Activated CD8-positive, alpha-beta memory T cell treated with anti-CD3 and anti-CD28 coated beads for 24 hours (primary cell): ENCODE measurements around the gene RACGAP1.
A peak's percentile ranks its signal among the peaks of the same experiment; 100 is the strongest.

Source experiments
- DNase-seq: peaks from one replicate; pipeline ENCODE4 v3.0.0-alpha.2; 2020

Gene RACGAP1

DNA sequence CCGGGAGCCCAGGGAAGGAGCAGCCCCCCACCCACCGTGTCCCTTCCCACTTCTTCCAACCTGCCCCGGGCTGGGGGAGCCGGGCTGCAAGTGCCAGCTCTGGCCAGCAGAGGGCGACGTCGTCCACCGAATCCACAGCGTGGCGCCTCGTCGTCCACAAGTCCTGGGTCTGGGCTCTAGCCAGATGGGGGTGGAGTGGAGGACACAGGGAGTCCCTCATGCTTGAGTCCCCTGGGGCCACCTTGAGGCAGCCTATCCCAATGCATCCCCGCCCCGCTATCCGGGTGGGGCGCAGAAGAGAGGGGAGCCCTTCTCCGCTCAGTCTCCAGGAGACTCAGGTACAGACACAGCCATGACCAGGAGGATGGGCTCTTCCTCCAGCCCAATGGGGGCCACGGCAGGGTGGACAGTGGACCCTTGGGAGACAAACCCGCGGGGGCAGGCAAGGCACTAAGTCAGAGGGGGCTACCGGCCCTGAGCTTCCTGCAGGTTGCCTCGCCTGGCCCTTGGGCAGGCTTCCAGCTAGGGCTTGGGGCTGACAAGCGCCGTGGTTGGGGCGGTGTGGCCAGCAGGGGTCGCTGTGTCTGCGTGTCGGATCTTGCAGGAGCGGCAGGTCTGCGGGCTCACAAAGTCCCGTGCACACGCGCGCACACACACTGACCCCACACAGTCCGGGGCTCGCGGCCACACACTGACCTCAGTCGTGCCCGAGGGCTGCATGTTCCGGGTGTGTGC lies 58.1 kb downstream of the RACGAP1 start:
- DNase-seq: peak; percentile 99

DNA sequence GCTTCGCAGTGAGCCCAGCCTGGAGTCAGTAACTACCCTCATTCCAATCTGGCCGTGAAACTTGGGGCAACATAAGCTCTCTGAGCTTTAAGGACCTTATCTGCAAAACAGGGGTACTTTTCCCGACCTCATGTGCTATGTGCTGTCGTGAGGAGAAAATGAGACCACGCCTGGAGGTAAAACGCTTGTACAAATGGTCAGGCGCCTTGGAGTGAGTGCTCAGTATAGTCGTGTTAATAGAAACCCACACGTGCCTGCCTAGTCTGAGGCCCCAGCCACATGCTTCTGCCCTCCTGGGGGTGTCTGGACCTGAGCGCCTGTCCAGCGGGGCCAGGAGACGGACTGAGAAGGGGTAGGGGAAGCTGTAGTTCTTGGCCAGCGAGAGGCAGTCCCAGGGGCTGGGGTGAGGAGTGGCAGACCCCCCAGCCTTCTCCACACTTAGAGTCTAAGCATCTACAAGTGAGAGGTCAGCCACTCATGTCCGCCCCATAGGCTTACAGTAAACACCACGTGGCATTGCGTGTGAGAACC lies 58.7 kb downstream of the RACGAP1 start:
- no peak for DNase-seq

DNA sequence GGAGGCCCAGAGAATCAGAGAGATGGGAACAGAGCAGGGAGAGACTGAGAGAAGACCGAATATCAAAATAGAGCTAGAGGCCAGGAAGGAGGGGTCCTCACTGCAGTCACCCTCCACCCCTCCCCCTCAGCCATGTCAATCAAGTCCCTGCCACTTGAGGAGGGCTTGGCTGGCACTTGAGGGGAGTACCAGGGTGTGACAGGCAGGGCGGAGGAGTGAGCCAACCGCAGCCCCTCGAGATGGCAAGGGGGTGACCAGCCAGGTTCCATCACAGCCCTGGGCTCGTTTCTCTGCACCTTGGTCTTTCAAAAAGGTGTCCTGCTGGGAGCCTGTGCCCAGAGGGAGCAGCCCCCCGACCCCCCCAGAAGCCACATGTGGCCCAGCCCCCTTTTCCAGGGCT lies 59.5 kb downstream of the RACGAP1 start:
- no peak for DNase-seq

DNA sequence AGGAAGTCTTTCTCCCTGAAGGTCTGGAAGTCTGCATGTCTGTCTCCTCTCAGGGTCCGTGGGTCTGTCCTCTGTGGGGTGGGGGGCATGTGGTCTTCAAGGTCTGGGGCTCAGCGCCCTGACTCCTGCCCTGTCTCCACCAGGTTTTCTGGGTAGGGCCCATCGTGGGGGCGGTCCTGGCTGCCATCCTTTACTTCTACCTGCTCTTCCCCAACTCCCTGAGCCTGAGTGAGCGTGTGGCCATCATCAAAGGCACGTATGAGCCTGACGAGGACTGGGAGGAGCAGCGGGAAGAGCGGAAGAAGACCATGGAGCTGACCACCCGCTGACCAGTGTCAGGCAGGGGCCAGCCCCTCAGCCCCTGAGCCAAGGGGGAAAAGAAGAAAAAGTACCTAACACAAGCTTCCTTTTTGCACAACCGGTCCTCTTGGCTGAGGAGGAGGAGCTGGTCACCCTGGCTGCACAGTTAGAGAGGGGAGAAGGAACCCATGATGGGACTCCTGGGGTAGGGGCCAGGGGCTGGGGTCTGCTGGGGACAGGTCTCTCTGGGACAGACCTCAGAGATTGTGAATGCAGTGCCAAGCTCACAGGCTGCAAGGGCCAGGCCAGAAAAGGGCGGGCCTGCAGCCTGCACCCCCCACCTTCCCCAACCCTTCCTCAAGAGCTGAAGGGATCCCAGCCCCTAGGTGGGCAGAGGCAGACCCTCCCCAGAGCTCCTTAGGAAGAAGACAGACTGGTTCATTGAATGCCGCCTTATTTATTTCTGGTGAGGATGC lies 60.3 kb downstream of the RACGAP1 start:
- no peak for DNase-seq

DNA sequence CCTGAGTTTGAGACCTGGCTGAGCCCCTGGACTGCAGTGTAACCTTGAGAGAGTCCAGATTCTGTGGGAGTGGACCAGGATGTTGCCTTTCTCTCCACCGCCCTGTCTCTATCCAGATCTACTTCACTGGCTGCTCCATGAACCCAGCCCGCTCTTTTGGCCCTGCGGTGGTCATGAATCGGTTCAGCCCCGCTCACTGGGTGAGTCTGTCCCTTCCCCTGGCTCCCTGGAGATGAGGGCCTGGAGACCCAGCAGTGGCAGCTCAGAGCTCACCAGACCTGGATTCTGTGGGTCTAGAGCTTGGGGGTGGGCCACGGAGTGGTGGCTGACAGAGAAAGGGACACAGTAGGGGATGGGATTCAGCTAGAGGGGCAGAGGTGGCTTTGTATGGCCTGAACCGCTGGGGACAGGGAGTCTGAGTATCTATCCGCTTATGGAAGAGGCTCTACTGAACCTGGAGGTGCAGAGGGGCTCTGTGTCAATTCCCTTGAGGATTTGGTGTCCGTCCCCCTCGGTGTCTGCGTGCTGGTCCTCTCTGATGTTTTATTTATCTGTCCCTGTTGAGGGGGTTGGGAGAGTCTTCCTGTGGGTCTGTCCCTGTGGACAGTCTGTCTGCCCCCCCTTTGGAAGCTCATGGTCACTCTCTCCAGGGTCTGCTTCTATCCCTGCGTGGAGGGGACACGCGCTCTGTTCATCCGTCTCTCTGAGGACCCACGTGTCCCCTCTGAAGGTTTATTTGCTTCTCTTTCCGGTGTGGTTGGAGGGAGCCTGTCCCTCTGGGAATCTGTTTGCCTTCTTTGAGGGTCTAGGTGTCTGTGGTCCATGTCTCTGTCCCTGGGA lies 61.1 kb downstream of the RACGAP1 start:
- no peak for DNase-seq

DNA sequence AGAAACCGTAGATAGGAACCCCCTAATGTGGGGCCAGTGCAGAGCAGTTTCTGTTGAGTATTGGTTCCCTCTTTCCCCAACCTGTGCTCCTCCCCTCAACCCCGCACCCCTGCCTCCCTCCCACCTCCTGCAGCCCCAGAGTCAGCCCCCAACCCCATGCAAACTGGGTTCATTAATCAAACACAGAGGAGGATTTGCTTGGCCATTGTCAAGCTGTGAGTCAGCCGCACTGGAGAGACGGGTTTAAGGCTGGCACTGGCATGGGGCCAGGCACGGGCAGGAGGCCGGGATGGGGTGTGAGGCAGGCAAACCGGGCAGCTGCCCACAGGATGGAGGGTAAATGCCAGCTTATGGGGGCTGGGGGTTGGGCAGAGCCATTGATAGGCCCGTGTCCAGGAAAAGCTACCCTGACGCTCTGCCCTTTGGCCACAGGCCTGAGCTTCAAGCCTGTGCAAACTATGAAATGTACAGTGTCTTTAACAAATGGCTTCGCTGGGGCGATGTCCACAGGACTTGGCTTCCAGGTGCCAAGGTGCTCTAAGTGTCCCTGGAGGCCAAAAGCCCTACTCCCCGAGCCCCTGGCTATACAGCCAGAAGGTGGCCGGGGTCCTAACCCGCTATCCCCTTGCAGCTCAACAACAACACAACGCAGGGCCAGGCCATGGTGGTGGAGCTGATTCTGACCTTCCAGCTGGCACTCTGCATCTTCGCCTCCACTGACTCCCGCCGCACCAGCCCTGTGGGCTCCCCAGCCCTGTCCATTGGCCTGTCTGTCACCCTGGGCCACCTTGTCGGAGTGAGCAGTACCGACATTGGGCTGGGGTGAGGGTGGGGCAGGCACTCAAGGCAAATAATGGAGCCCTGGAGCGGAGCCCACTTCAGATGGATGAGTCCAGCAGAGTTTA lies 62.2 kb downstream of the RACGAP1 start:
- DNase-seq: no peak

DNA sequence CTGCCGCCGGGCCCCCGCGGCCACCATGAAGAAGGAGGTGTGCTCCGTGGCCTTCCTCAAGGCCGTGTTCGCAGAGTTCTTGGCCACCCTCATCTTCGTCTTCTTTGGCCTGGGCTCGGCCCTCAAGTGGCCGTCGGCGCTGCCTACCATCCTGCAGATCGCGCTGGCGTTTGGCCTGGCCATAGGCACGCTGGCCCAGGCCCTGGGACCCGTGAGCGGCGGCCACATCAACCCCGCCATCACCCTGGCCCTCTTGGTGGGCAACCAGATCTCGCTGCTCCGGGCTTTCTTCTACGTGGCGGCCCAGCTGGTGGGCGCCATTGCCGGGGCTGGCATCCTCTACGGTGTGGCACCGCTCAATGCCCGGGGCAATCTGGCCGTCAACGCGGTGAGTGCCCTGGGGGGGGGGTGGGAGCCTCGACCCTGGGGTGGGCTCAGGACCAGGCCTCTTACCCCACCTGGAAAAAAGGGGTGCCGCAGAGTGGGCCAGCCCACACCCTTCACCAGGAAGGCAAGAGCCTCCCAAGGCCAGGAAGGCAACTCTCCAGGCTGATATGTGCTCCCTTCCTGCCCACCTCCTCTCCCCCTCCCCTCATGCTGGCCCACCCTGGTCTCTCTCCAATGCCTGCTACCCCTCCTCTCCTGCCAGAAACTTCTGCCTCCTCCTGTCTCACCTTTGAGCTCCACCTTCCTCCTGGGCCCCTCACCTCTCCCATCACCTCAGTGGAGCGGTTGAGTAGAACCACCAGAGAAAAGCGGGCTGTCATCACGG lies 63.1 kb downstream of the RACGAP1 start:
- DNase-seq: no peak

DNA sequence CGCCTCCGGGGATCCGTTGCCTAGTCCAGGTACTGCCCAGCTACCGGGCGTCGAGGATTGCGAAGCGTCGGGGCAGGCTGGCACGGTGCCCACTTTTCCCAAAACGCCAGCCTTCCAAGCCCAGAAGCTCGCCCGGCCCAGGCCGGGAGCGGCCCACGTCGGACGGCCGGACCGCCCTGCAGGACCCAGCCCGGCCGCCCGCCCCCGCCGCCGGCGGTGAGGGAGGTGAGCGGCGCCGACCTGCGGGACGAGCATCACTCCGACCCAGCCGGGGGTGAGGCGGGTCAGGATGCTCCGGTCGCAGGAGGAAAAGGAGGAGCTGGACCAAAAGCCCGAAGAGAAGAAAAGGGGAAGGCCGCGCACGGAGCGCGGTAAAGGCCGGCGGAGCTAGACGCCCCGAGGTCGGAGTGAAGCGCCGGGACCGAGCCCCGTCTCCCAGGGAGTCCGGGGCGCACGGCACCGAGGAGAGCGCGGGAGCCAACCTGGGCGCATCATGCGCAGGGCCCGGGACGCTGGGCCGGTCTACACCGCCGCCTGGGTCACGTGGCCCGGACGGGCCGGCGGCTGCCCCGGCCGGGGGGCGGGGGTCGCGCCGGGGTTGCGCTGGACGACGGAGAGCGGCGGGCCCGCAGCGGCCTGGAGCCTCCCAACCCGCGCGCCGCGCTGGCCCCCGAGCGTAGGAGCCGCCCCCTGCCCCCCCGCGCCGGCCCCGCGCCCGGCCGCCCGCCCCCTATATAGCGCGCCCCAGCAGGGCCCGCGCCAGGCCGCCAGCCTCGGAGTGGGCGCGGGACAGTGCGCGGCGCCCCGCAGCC lies 64.0 kb downstream of the RACGAP1 start, which contains the start of gene AQP5:
AQP5 (plus strand) TSS at position 762 of the 812 bp plus-strand sequence. CDS start 146 bp downstream, outside the sequence.
- no peak for DNase-seq

DNA sequence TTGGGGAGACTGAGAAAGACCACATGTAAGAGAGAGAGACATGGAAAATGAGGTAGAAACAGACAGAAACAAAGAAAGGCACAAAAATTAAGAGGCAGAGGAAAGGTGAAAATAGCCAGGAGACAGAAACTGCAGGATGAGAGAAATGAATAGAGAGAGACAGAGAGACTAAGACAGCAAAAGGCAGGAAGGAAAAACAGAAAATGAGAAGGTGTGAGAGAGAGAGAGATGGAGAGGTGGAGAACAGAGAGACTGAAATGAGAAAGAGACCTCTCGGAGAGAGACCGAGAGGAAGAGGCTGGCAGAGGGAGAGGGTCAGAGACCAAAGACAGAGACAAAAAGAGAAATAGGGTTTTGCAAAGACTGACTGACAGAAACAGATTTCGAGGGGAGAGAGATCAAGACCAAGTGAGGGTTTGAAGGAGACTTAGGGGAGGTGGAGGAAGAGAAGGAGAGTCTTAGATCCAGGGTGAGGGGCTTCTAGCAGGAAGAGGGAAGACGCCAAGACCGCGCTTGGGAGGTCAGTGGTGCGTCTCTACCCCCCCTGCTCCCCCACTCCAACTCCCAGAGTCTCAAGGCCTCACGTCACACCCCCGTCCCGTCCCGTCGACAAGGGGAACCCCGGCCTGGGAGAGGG lies 64.7 kb downstream of the RACGAP1 start:
- no peak for DNase-seq

DNA sequence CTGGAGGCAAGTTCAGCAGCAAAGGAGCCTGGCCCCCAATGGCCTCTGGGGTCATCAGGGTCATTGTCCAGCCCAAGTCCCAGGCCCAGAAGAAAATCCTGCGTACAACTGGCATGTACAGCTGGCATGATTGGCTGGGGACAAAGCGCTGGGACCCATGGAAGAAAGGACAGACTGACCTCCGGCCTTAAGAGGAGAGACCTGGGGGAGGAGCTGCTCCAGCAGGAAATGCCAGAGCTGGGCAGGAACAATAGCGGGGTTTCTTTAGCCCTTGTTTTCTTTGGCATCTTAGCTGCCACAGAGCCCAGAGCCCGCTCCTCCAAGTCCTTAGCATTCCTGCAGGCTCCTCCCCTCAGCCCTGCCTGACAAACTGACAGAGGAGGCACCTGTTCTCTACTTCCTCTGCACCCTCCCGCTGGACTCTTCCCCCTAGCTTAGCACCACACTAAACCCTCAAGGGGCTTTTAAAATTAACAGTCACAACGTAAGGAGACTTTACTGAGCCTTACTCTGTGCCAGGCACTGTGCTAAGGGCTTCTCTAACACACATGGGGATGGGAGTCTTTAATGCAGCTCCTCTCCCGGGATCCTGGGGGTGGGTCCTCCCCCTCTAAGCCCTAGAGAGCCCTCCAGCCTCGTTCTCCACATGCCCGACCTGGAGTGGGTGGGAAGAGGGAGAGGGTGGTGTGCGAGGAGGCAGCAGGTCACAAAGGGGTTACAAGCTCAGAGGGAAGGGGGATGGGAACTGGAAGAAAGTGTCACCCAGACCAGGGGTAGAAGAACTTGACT lies 65.4 kb downstream of the RACGAP1 start:
- DNase-seq: no peak

DNA sequence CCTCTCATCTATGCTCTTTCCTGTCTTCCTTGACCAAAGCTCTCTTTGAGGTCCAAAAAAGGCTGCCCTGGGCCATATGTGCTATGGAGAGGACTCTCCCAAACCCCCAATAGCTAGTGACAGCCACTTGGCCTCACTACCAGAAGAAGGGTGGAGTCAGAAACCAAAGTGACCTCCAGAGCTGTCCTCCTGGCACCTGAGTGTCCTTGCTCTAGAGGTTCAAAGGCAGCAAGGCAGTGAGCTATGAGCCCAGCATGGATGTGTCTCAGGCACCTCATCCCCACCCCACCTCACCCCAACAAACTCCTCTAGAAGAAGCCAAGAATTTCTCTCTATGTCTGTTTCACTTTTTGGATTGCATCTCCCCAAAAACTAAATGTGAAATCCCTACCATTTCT lies 67.7 kb downstream of the RACGAP1 start:
- DNase-seq: no peak

DNA sequence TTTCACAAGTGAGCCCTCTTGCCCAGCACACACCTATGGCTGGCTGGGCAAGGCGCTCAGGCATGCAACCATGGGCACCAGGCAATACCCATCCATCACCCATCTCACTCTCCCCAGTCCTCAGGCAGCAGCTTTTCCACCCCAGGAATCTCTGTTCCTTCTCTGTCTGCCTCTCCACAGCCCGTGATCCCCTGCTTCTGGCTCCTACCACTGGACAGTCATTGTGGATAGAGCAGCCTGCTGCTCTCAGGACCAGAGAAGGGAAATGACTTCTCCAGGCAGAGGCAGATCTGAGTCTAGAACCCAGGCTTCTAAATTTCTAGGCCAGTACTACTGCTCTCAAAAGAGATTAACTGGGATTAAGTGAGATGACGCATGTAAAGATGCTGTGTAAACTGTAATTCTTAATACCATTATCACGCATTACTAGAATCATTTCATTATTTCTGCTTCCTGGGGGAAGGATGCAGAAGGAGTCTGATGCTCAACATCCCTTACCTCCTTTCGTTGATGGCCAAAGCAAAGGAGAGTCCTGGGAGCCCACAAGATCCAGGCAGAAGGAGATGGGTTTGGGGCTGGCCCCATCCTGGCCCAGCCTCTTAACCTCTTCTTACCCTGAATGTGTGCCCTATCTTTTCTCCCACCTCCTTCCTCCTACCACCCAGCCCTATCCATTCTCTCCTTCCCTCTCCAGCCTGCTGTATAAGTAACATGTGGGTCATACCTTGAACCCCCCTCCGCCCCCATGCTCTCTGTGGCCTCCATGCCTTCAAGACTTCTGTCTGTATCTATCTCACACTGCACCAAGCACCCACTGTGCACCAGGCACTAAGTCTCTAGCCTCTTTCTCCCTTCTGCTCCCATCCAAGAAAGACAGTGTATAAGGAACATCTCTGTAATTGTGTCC lies 68.4 kb downstream of the RACGAP1 start:
- DNase-seq: no peak

DNA sequence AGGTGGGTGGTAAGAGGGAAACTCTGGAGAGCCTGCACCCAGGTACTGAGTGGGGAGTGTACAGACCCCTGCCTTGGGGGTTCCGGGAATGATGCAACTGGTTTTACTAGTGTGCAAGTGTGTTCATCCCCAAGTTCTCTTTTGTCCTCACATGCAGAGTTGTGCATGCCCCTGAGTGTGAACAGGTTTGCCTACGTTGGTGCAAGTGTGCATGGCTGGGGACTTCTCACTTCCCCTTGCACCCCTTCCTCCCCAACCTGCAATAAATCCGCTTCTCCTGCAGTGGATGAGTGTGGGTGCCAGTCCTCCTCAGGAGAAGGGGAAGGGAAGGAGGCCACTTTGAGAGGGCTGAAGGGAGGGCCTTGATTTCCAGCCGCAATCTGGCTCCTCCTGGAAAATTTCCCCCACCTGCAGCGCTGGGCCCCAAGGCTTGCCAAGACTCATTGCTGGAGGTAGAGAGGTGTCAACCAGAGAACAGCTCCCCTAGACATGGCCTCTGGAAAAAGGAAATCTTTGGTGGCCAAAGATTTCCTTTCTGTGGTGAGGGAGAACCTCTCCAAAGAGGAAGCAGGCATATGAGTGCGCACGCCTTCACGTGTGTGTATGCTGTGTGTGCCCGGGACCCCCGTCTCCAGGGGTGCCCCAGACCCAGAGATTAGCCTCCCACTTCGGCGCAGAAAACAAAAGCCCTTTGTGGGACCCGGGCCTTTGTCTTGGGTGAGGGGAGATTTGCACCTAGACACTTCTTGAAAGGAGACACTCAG lies 69.2 kb downstream of the RACGAP1 start:
- no peak for DNase-seq

DNA sequence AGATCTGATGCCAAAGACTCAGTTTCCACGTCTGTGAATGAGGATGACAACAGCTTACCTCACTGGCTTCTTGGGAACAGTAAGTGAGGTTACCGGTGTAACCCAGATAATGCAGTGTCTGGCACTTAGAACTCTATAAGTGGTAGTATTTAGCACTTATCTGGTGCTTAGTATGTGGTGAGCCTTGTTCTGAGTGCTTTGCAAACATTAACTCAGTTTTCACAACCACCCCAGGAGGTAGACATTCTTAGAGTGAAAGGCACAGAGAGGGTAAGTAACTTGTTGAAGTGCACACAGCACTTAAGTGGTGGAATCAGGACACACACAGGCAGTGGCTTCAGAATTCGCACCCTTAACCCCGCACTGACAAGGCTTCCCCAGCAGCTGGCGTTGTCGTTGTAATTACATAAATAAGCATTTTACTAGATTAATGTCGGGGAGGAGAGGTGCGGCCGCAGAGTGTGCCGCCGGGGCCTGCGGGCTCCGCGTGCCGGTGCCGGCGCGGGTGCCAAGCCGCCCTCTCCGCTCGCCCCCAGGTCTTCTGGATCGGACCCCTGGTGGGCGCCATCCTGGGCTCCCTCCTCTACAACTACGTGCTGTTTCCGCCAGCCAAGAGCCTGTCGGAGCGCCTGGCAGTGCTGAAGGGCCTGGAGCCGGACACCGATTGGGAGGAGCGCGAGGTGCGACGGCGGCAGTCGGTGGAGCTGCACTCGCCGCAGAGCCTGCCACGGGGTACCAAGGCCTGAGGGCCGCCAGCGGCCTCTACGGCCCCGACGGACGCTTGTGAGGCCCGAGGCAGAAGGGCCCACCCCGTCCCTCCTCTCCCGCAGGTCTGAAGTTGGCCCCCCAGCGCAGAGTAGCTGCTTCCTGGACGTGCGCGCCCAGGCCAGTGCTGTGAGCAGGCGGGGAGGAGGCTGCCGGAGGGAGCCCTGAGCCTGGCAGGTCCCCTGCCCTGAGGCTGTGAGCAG lies 70.1 kb downstream of the RACGAP1 start:
- DNase-seq: no peak

DNA sequence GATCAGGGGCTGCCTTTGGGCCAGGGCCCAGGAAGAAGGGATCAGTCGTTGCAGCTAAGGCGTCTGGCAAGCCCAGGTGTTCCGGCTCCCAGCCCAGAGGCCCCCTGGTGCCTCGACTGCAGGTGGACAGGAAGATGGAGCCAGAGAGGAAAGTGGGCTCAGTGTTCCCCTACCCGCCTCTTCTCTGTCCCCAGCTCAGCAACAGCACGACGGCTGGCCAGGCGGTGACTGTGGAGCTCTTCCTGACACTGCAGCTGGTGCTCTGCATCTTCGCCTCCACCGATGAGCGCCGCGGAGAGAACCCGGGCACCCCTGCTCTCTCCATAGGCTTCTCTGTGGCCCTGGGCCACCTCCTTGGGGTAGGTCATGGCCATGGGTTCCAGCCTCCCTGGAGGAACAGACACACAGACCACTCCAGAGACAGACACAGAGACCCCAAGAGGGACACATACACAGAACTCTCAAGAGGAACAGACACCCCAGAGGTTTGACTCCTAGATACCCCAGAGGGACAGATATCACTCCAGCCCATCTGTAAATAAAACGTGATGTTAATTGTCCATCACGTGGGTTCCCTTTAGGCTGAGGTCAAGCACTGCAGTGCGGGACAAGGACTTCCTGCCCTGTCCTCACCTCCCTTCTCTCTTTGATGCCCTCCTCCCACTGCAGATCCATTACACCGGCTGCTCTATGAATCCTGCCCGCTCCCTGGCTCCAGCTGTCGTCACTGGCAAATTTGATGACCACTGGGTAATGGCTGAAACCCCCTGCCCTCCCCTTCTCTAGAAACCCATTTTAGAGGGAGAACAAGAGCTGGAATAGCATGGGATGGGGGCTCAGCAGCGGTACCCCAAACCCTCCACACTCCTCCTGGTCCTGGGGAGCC lies 71.1 kb downstream of the RACGAP1 start:
- no peak for DNase-seq
